GM19397 (cell line): ENCODE results near the gene SMIM41.

Source experiments
- ATAC-seq: cut with Tn5 transposase; IDR thresholded peaks from one replicate; pipeline ENCODE4 v1.9.1; 2021; ENCODE audit warnings: mild to moderate bottlenecking, moderate library complexity; ENCODE audit not compliant: unreplicated experiment

Gene SMIM41

GRCh38 chr12:52079576-52080402 lies at the start of gene SMIM41:
Gene SMIM41, plus strand, starts transcription at chr12:52079704. Its CDS starts 76 bp downstream, at chr12:52079780.
- no peak for ATAC-seq

DNA sequence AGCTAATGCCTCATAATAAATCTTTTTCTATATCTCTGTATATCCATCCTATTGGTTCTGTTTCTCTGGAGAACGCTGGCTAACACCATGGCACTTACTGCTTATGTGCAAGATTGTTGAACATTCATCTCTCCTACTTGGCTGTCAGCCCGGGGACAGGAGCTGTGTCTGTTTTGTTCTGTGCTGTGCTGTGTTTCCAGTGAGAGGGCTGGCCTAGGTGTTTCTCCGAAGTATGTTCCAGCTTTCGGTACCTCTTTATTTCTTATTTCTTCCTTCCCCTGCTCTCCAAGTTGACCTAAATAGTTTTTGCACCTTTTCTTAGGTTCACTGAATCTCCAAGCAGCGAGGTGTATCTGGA lies 47.1 kb upstream of the SMIM41 start:
- no peak for ATAC-seq

DNA sequence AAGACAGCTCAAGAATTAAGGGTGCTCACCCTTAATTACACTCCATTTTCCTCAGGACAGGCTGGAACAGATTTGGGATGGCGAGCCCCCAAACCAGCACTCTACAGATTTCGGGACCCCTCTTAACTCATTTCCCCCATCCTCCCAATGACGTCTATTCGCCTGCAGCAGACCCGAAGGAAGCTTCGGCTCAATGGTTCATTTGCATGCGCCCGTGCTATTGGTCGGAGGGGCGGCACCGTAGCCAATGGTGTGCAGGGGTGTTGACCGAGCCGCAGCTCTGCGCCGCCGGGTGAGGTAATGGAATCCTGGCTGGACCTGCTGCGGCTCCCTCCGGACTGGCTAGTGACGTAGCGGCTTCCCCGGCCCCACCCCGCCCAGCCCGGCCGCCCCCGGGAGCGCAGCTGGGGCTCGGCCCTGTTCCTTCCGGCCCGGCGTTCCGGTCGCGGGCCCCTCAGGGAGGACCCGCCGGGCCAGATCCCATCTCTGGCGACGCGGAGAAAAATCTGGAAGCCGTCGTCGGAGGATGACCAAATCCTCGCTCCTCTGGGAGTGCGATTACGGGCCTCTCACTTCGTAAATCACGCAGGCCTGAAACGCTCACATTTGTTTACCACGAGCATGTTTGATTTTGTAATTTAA lies 46.6 kb upstream of the SMIM41 start:
- ATAC-seq: peak; percentile 95

GRCh38 chr12:52033446-52034140 lies 45.9 kb upstream of the SMIM41 start:
- ATAC-seq: no peak

- ATAC-seq: no peak
Measured at GRCh38 chr12:52035190-52035589, 44.3 kb upstream of the SMIM41 start.

DNA sequence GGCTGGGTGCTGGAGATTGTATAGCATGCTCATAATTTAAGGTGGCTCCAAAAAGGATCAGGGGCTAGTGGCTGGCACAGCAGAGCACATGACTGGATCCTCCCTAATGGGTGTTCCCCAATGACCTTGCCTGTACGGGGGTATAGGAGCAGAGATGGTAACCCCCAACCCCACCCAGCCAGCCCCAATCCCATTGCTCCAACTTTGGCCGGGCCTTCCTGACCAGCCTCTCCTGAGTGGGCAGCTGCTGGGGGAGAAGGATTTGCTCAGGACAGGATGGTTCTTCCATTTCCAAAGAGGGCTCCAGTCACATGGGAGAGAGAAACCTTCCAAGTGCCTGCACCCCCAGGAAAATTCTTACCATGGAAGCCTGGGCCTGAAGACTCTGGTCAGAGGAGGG lies 43.6 kb upstream of the SMIM41 start:
- no peak for ATAC-seq

DNA sequence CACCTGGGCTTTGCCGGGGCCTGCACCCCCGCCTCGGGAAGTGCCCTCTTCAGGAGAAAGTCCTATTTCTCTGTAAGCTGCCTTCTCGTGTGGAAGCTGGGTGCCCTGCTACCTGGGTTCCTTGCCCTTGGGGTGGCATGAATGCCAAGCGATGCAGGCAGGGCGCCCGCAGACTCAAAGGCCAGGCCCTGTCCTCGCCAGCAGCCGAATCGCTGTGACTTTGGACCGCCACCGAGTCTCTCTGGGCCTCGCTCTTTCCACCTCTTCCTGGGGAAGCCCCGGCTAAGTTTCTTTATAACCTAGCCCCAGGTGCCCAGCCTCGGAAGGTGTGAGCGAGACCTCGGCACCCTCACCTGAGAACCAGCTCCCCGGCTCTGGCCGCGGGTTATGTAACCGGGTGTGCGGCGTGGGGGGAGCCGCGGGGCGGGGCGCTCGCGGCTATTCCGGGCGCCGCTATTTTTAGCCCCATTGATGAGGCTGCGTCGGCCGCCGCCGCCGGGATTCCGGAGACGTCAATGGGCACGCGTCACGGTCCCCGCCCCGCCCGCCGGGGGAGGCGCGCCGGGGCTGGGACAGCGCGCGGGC lies 42.8 kb upstream of the SMIM41 start:
- peak; percentile 33 for ATAC-seq

DNA sequence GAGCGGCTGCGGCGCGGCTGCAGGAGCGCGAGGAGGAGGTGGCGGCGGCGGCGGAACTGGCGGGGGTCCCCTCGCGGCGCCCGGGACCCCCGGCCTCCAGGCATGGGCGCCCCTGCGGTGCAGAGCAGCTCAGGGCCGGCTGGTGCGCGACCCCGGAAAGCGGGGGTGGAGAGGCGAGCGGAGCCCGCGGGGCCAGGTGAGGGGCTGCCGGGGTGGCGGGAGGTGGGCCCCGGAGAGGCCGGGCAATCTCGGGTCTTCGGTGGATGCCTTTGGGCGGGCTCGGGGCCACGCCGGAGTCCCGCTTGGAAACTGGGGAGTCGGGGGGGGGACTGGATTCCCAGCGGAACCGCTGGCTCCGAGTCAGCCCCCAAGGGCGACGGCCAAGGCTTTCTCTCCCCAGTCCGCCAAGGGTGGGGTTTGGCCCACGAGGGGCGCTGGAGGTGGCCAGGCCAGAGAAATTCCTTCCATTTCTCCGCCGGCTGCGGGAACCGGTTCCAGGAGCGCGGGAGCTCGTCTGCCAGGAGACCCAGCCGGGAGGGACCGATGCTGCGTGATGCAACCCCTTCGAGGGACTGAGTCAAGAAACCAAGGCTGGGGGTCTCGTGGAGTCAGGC lies 42.1 kb upstream of the SMIM41 start:
- ATAC-seq: no peak

DNA sequence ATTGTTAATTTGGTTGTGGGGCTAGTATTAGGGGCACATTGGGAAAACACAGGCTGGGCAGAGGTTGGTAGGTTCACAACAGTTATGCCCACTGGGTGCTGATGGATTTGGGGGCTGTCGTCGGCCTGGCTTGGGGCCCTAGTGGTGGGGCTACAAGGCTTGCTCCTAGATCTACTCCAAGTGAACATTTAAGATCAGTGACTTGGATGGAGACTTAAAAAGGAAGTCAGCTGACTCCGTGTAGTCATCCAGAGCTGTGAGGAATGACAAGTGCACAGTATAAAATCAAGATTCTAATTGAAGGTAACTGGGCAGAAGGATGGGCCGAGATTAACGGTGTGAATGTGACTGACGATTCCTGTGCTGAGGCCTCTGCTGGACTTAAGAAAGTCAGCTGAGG lies 41.1 kb upstream of the SMIM41 start:
- ATAC-seq: no peak

GRCh38 chr12:52041035-52041434 lies 38.5 kb upstream of the SMIM41 start:
- ATAC-seq: no peak

GRCh38 chr12:52041695-52042123 lies 37.8 kb upstream of the SMIM41 start:
- no peak for ATAC-seq

DNA sequence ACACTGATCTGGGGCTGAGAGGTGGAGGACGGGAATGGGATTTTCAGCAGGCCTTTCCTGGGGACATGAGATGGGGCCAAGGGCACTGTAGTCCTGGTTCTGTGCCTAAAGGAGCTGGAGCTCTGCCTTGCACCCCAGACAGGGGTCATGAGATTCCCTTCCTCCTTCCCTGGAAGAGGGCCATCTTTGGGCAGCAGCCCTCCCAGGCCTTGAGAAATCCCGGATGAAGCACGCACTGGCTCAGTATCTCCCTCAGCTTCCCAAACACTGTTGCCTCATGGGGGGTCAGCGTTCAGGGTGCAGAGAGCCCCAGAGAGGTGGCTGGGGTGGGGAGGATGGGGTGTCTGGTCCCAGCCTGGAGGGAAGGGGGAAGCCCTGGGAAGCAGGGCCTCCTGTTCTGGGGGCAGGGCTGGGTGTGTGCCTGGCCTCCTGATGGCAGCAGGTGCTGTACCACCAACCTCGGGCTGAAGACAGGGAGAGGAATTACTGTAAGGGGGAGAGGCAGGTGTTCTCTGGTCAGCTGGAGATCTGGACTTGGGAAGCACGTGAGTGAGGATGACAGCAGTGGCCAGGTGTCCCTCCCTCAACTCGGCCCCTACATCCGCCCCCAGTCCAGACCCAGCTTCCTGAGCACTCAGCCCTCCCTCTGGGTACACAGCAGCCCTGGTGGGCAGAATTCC lies 36.7 kb upstream of the SMIM41 start:
- ATAC-seq: no peak

- no peak for ATAC-seq
Measured at GRCh38 chr12:52043386-52044212, 35.9 kb upstream of the SMIM41 start.

- ATAC-seq: no peak
Measured at GRCh38 chr12:52044292-52044983, 35.1 kb upstream of the SMIM41 start.

DNA sequence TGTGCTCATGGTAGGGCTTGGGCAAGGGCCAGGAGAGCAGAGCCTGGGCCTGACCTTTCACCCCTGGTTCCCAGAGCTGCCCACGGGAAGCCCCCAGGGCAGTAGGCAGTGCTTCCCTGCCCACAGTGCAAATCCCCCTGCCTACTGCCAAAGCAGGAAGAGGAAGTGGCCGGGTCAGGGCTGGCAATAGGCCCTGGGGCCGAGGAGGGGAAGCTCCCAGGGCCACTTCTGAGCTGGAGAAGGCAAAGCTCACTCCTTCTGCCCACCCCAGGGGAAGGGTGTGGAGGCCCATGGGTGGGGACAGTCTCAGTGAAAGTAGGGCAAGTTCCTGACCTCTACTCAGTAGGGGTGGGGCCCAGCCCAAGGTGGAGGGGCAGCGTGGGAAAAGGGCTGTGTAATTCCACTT lies 33.7 kb upstream of the SMIM41 start:
- no peak for ATAC-seq

DNA sequence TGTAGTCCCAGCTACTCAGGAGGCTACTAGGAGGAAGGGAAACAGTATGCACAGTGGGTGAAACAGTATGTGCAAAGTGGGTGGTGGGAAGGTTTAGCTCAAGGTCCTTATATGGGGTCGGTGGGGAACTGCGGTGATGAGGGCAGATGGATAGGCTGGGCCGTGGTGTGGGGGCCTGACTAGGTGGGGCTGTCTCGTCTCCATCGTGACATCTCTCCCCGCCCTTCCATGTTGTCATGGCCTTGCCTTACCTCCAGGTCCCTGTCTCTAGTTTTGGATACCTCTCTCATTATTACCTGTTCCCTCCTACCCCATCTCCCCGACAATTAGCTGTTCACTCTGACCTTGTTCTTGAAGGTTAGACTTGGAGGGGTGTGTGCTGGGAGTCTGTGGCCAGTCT lies 32.6 kb upstream of the SMIM41 start:
- ATAC-seq: no peak

- ATAC-seq: no peak
Measured at GRCh38 chr12:52049286-52049685, 30.2 kb upstream of the SMIM41 start.

- no peak for ATAC-seq
Measured at GRCh38 chr12:52049688-52050087, 29.8 kb upstream of the SMIM41 start.

- ATAC-seq: no peak
Measured at GRCh38 chr12:52050116-52050757, 29.3 kb upstream of the SMIM41 start.
